Measurements from ENCODE around the gene PDE6A.

- TF ChIP-seq CTCF (IDR thresholded peaks at IDR 0.05) (no peak), POLR2A (IDR thresholded peaks at IDR 0.05) (no peak)
Observed at GRCh38 chr5:149822301-149822700, 122.3 kb downstream of the PDE6A start.

Data from adrenal gland (tissue), 5 donors.